T47D (cell line): ENCODE results near the gene MEIOSIN.
A peak's percentile ranks its signal among the peaks of the same experiment; 100 is the strongest.

Experiments
- DNase-seq, 2 experiments: peaks; one replicate each; pipeline versions ENCODE4 v3.0.0 to v3.0.0-alpha.2; 2011 to 2012; ENCODE audit warnings: low read depth in 1 of 2, low spot score in 1 of 2
- JUND ChIP-seq: IDR thresholded peaks from 2 replicates; pipeline ENCODE4 v1.6.1; 2012; ENCODE audit warnings: low read depth
- in situ Hi-C: cut with HindIII; loops from 2 replicates; pipeline ENCODE4 v1.10.0; 2016; ENCODE audit warnings: low sequenced_read_pairs, low pct_unique_long_range_greater_than_20kb

MEIOSIN gene

DNA sequence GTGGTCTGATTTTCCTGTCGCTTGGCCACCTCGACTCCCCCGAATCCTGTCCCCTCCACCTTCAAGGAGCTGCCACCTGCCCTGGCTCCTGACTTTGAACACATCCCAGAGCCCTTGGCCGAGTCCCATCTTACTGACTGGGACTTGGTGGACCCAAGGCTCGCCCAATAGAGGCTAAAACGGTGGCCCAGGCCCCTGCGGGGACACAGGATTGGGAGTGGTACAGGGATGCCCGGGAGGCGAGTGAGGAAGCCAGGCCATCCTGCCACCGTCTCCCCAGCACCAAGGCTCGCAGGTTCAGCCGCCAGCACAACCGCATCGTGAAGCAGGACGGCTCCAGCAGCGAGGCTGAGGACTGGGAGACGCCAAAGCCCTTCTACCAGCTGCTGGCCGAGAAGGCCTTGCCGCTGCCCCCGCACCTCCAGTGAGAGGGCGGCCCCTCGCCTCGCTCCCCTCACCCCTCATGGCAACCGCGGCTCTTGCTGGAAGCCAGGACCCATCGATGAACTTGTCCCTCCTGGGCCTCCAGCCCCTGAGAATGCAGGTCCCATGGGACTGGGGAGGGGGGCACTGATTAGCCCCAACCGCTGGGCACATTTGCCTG lies 30.6 kb downstream of the MEIOSIN start:
- no peak for TF ChIP-seq JUND
- no peak for DNase-seq
- in situ Hi-C loops, result no loop called here

- no peak for DNase-seq
- no peak for TF ChIP-seq JUND
- in situ Hi-C loops, result no loop called here
Measured at GRCh38 chr19:45764475-45764874, 31.2 kb downstream of the MEIOSIN start.

DNA sequence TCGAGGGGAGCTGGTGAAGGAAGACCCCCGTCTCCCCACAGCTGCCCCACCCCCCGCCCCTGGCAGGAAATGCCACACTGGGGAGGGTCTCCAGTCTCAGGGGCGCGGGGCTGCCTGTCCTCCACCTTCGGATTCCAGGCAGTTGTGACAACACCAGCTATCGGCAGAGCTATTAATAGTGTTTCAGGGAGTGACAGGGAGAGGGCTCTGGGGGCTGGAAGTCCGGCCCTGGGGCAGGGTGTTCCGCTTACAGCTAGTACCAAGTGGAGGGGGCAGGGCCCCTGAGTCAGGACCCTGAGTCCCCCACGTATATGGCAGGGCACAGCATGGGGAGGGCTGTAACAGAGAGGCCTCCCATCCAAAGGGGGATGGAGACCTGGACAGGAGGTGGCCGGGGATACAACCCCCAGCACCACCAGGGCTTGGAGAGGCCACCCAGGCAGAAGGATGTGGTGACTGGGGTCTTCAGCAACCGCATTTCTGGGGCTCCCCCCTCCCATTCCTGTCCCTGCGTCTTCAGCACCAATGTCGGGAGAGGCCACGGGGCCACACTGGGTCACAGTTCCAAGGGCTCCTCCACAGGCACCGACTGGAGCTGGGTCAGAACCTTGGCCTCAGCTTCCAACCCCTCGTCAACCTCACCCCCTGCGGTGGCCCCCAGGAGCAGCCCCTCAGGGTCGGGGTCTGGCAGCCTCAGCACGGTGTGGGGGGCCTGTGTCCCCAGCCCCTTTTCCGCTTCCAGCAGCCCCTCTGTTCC lies 31.9 kb downstream of the MEIOSIN start:
- TF ChIP-seq JUND, result no peak
- no peak for DNase-seq
- in situ Hi-C loops, result no loop called here

DNA sequence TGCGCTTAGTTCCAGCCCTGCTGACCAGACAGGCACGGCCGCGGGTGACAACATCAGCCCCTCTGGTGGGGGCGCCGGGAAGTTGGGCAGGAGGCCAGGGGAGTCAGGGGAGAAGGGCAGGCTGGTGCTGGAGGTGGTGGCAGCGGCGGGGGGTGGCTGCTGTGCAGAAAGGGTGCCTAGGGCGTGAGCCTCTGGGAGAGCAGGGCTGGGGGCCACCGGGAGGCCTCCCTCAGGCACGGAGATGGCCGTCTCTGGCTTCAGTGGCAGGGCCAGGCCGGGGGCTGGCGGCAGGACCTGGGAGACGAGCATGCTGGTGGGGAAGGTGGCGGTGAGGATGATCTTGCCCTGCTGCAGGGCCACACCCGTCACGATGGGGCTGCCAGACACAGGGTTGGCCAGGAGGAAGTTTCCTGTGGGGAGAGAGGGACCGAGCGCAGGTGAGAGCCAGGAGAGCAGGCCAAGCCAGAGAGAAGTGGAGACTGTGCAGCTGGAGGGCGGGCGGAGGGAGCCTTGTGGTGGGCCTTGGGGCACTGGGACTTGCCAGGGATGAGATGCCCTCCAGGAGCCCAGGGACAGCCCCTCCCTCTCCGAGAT lies 32.6 kb downstream of the MEIOSIN start:
- in situ Hi-C loops, result no loop called here
- no peak for DNase-seq
- TF ChIP-seq JUND, result no peak

GRCh38 chr19:45766296-45766868 lies 33.1 kb downstream of the MEIOSIN start:
- DNase-seq, result no peak
- in situ Hi-C loops, result no loop called here
- no peak for TF ChIP-seq JUND

GRCh38 chr19:45766869-45767346 lies 33.7 kb downstream of the MEIOSIN start:
- TF ChIP-seq JUND, result no peak
- in situ Hi-C loops, result no loop called here
- DNase-seq, result no peak

- no peak for TF ChIP-seq JUND
- in situ Hi-C loops, result no loop called here
- DNase-seq, result peak; percentile 66 to 87
Measured at GRCh38 chr19:45767410-45767880, 34.2 kb downstream of the MEIOSIN start.

GRCh38 chr19:45767881-45768654 lies 34.8 kb downstream of the MEIOSIN start:
- peak; percentile 23 to 60 for DNase-seq
- TF ChIP-seq JUND, result no peak
- in situ Hi-C loops, result no loop called here

- peak; percentile 24 to 64 for DNase-seq
- no peak for TF ChIP-seq JUND
- in situ Hi-C loops, result no loop called here
Measured at GRCh38 chr19:45768655-45768983, 35.4 kb downstream of the MEIOSIN start.

GRCh38 chr19:45768984-45769782 lies 35.9 kb downstream of the MEIOSIN start, which contains the start of gene SIX5:
TSS of gene SIX5 (minus strand) at chr19:45769252. CDS start at chr19:45768844, 408 bp downstream.
- TF ChIP-seq JUND, result no peak; the same call in 1 of the 2 replicates
- DNase-seq, result peak; percentile 81 to 97
- in situ Hi-C loops, result no loop called here

DNA sequence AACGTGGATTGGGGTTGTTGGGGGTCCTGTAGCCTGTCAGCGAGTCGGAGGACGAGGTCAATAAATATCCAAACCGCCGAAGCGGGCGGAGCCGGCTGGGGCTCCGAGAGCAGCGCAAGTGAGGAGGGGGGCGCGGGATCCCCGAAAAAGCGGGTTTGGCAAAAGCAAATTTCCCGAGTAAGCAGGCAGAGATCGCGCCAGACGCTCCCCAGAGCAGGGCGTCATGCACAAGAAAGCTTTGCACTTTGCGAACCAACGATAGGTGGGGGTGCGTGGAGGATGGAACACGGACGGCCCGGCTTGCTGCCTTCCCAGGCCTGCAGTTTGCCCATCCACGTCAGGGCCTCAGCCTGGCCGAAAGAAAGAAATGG lies 36.6 kb downstream of the MEIOSIN start:
- peak in 1 of 2 experiments; percentile 54 for DNase-seq
- in situ Hi-C loops, result no loop called here

More for the DNA sequence above, 36.6 kb downstream of the MEIOSIN start:
- no peak for TF ChIP-seq JUND
